Measurements from ENCODE around the gene S1PR3.

S1PR3 gene

GRCh38 chr9:88969646-88970373, 21.5 kb upstream of the S1PR3 start:
- no peak for DNase-seq (ENCODE audit: low spot score)

GRCh38 chr9:88971131-88971960, 19.9 kb upstream of the S1PR3 start:
- no peak for DNase-seq (ENCODE audit: low spot score)

- no peak for DNase-seq (ENCODE audit: low spot score)
These were observed 18.9 kb upstream of the S1PR3 start for GRCh38 chr9:88972401-88972800.

GRCh38 chr9:88973281-88974045, 17.8 kb upstream of the S1PR3 start:
- DNase-seq (ENCODE audit: low spot score): no peak

- no peak for DNase-seq (ENCODE audit: low spot score)
These were observed 16.6 kb upstream of the S1PR3 start for GRCh38 chr9:88974641-88975040.

GRCh38 chr9:88975966-88976889, 15.0 kb upstream of the S1PR3 start:
- DNase-seq (ENCODE audit: low spot score): no peak

- no peak for DNase-seq (ENCODE audit: low spot score)
These were observed 14.4 kb upstream of the S1PR3 start for GRCh38 chr9:88976890-88977257.

GRCh38 chr9:88978034-88978433, 13.2 kb upstream of the S1PR3 start:
- no peak for DNase-seq (ENCODE audit: low spot score)

GRCh38 chr9:88979021-88979420, 12.2 kb upstream of the S1PR3 start:
- no peak for DNase-seq (ENCODE audit: low spot score)

GRCh38 chr9:88979791-88980190, 11.5 kb upstream of the S1PR3 start:
- no peak for DNase-seq (ENCODE audit: low spot score)

GRCh38 chr9:88980740-88981203, 10.5 kb upstream of the S1PR3 start:
- no peak for DNase-seq (ENCODE audit: low spot score)

GRCh38 chr9:88983865-88984542, 7.3 kb upstream of the S1PR3 start:
- DNase-seq (ENCODE audit: low spot score): no peak

- no peak for DNase-seq (ENCODE audit: low spot score)
These were observed 6.8 kb upstream of the S1PR3 start for GRCh38 chr9:88984543-88984883.

- DNase-seq (ENCODE audit: low spot score): no peak
These were observed 5.7 kb upstream of the S1PR3 start for GRCh38 chr9:88985616-88986015.

GRCh38 chr9:88986776-88987175, 4.5 kb upstream of the S1PR3 start:
- no peak for DNase-seq (ENCODE audit: low spot score)

GRCh38 chr9:88987661-88988060, 3.6 kb upstream of the S1PR3 start:
- DNase-seq (ENCODE audit: low spot score): no peak

- DNase-seq (ENCODE audit: low spot score): no peak
These were observed 2.2 kb upstream of the S1PR3 start for GRCh38 chr9:88988796-88989641.

GRCh38 chr9:88990041-88990728, 1.1 kb upstream of the S1PR3 start:
- no peak for DNase-seq (ENCODE audit: low spot score)

GRCh38 chr9:88990729-88991065, 571 bp upstream of the S1PR3 start:
- DNase-seq (ENCODE audit: low spot score): no peak

GRCh38 chr9:88992556-88992955, 1.3 kb downstream of the S1PR3 start:
- DNase-seq (ENCODE audit: low spot score): no peak

Data from D341Med (cell line).